NT2/D1 (cell line): ENCODE data around the gene SLC24A3.

Source experiments
- DNase-seq: peaks from one replicate; pipeline ENCODE4 v3.0.0-alpha.2; 2011; ENCODE audit warnings: low read depth, low spot score
- H3K27me3 ChIP-seq: 2 replicates; pipeline ENCODE4 v1.6.0; 2011; ENCODE audit warnings: mild to moderate bottlenecking; ENCODE audit not compliant: insufficient read length, insufficient read depth
- H3K36me3 ChIP-seq: 2 replicates; pipeline ENCODE4 v1.6.1; 2011; ENCODE audit warnings: mild to moderate bottlenecking, low read length, mixed read lengths; ENCODE audit not compliant: insufficient read depth, insufficient read length
- H3K4me1 ChIP-seq: 2 replicates; pipeline ENCODE4 v1.5.1; 2011; ENCODE audit not compliant: insufficient read depth, insufficient read length
- H3K4me3 ChIP-seq: 2 replicates; pipeline ENCODE4 v1.5.1; 2011; ENCODE audit warnings: low read depth; ENCODE audit not compliant: insufficient read length
- H3K9ac ChIP-seq: 2 replicates; pipeline ENCODE4 v1.6.0; 2011; ENCODE audit warnings: low read depth; ENCODE audit not compliant: insufficient read length
- H3K9me3 ChIP-seq: 2 replicates; pipeline ENCODE4 v1.5.1; 2011; ENCODE audit warnings: mild to moderate bottlenecking, low read length; ENCODE audit not compliant: insufficient read depth
- SUZ12 ChIP-seq: IDR thresholded peaks from 2 replicates; pipeline ENCODE4 v1.6.1; 2011; ENCODE audit not compliant: insufficient read length, insufficient read depth; ENCODE audit errors: extremely low read depth
- YY1 ChIP-seq: IDR thresholded peaks from 2 replicates; pipeline ENCODE4 v1.6.1; 2011; ENCODE audit not compliant: insufficient read length, insufficient read depth
- ZNF274 ChIP-seq: IDR thresholded peaks from 2 replicates; pipeline ENCODE4 v1.6.1; 2011; ENCODE audit warnings: mild to moderate bottlenecking, low read depth, low read length

SLC24A3 gene

GRCh38 chr20:19378058-19378457 lies 165.6 kb downstream of the SLC24A3 start:
- Histone ChIP-seq H3K36me3 (no peaks in the 10 kb centered on the region), H3K4me3 (no peak overlapping the region), H3K27me3 (no peaks in the 10 kb centered on the region), H3K4me1 (no peaks in the 10 kb centered on the region), H3K9me3 (peaks cover 4% of the 10 kb centered on the region; the same call in 1 of the 2 replicates), H3K9ac (no peak overlapping the region)
- TF ChIP-seq YY1 (no peak), ZNF274 (no peak), SUZ12 (no peak)
- no peak for DNase-seq

GRCh38 chr20:19380211-19380610 lies 167.8 kb downstream of the SLC24A3 start:
- Histone ChIP-seq H3K36me3 (no peaks in the 10 kb centered on the region), H3K9me3 (peaks cover 4% of the 10 kb centered on the region; the same call in 1 of the 2 replicates), H3K4me1 (no peaks in the 10 kb centered on the region), H3K9ac (no peak overlapping the region), H3K4me3 (no peak overlapping the region), H3K27me3 (no peaks in the 10 kb centered on the region)
- TF ChIP-seq SUZ12: no peak
- TF ChIP-seq YY1: no peak
- DNase-seq: no peak

- Histone ChIP-seq H3K9ac (no peak overlapping the region), H3K4me1 (no peaks in the 10 kb centered on the region), H3K9me3 (peaks cover 4% of the 10 kb centered on the region; the same call in 1 of the 2 replicates), H3K27me3 (no peaks in the 10 kb centered on the region), H3K4me3 (no peak overlapping the region), H3K36me3 (no peaks in the 10 kb centered on the region)
- DNase-seq: no peak
- no peak for TF ChIP-seq ZNF274
- TF ChIP-seq SUZ12: no peak
- TF ChIP-seq YY1: no peak
Observed at GRCh38 chr20:19381947-19382346, 169.5 kb downstream of the SLC24A3 start.

GRCh38 chr20:19382386-19383340 lies 170.2 kb downstream of the SLC24A3 start:
- Histone ChIP-seq H3K36me3 (no peaks in the 10 kb centered on the region), H3K4me1 (no peaks in the 10 kb centered on the region), H3K9ac (no peak overlapping the region), H3K9me3 (peaks cover 4% of the 10 kb centered on the region; the same call in 1 of the 2 replicates), H3K27me3 (no peaks in the 10 kb centered on the region), H3K4me3 (no peak overlapping the region)
- no peak for DNase-seq
- no peak for TF ChIP-seq SUZ12
- TF ChIP-seq YY1: no peak
- TF ChIP-seq ZNF274: no peak

- H3K9me3 ChIP-seq: peaks cover 4% of the 10 kb centered on the region
- no peak overlapping the region for H3K4me3 ChIP-seq
- no peak for DNase-seq
- H3K9ac ChIP-seq: no peak overlapping the region
- no peaks in the 10 kb centered on the region for H3K36me3 ChIP-seq
- H3K27me3 ChIP-seq: no peaks in the 10 kb centered on the region
- no peak for TF ChIP-seq ZNF274
- no peak for TF ChIP-seq YY1
- TF ChIP-seq SUZ12: no peak
- H3K4me1 ChIP-seq: no peaks in the 10 kb centered on the region
Observed at GRCh38 chr20:19384940-19385339, 172.5 kb downstream of the SLC24A3 start.

- no peak overlapping the region for H3K9ac ChIP-seq
- no peak for TF ChIP-seq SUZ12
- no peak for TF ChIP-seq YY1
- no peak for TF ChIP-seq ZNF274
Observed at GRCh38 chr20:19387251-19387650, 174.8 kb downstream of the SLC24A3 start.

GRCh38 chr20:19392344-19393130 lies 180.1 kb downstream of the SLC24A3 start:
- no peak overlapping the region for H3K9ac ChIP-seq
- no peak for TF ChIP-seq ZNF274
- TF ChIP-seq YY1: no peak
- TF ChIP-seq SUZ12: no peak
- no peaks in the 10 kb centered on the region for H3K27me3 ChIP-seq
- no peak for DNase-seq
- H3K4me3 ChIP-seq: no peak overlapping the region
- no peaks in the 10 kb centered on the region; the same call in 1 of the 2 replicates for H3K9me3 ChIP-seq
- H3K36me3 ChIP-seq: no peaks in the 10 kb centered on the region
- H3K4me1 ChIP-seq: no peaks in the 10 kb centered on the region

More at GRCh38 chr20:19387251-19387650, 174.8 kb downstream of the SLC24A3 start:
- no peak for DNase-seq
- Histone ChIP-seq H3K4me1 (no peaks in the 10 kb centered on the region), H3K9me3 (no peaks in the 10 kb centered on the region; the same call in 1 of the 2 replicates), H3K4me3 (no peak overlapping the region), H3K27me3 (no peaks in the 10 kb centered on the region), H3K36me3 (no peaks in the 10 kb centered on the region)
